SK-N-MC (cell line): Measurements from ENCODE around the gene PJA1.

Experiments
- FOXP2 ChIP-seq: optimal IDR thresholded peaks from 2 replicates; pipeline ENCODE3; 2011; ENCODE audit warnings: mild to moderate bottlenecking, moderate library complexity; ENCODE audit not compliant: insufficient read depth; ENCODE audit errors: extremely low read length, control extremely low read depth
- POLR2AphosphoS5 ChIP-seq: IDR thresholded peaks from 2 replicates; pipeline ENCODE4 v1.6.1; 2012; ENCODE audit warnings: mild to moderate bottlenecking, low read depth, low read length, borderline replicate concordance

DNA sequence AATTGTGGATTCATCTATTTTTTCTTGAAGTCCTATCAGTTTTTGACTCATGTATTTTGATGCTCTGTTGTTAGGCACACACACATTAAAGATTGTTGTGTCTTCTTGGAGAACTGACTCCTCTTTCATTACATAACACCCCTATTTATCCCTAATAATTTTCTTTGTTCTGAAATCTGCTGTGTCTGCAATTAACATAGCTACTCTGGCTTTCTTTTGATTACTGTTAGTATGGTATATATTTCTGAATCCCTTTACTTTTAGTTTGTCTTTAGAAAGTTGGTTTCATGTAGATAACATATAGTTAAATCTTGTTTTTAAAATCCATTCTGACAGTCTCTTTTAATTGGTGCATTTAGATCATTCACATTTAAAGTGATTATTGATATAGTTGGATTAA, 5.1 kb upstream of the PJA1 start:
- TF ChIP-seq POLR2AphosphoS5 (no peak), FOXP2 (no peak)
